ENCODE results near the gene DBN1. TPM values are rescaled to one million over a fixed set of nuclear protein-coding genes. Genes with fewer than 3 reads are reported as not detected.

Gene DBN1
- total and polyA plus RNA-seq, 9 of the 15 experiments (the other 6 are each of a cell fraction or from before 2014, with no cell fraction given) = 0.25 to 87.2 (median 27.9) TPM

DNA sequence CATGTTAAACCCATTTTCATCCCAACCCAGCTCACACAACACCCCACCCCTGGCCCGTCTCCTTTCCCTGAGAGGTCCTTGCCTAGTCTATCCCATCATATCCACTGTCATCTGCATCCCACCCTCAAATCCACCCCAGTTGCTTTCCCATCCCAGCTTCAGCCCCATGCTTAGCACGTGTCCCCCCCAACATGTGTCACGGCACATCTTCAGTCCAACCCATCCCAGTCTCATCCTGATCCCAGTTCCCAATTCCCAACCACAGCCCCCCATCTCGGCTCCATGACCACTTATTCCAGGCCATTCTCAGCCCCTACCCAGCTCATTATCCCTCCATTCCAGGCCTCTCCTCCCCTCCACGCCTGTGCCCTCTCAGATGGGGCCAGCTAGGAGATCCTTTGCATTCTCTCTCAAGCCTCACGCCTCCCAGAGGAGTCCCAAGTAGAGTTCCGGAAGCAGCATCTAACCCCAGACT, 605 bp upstream of the DBN1 start (continued):
- TF ChIP-seq, protein P1, sequence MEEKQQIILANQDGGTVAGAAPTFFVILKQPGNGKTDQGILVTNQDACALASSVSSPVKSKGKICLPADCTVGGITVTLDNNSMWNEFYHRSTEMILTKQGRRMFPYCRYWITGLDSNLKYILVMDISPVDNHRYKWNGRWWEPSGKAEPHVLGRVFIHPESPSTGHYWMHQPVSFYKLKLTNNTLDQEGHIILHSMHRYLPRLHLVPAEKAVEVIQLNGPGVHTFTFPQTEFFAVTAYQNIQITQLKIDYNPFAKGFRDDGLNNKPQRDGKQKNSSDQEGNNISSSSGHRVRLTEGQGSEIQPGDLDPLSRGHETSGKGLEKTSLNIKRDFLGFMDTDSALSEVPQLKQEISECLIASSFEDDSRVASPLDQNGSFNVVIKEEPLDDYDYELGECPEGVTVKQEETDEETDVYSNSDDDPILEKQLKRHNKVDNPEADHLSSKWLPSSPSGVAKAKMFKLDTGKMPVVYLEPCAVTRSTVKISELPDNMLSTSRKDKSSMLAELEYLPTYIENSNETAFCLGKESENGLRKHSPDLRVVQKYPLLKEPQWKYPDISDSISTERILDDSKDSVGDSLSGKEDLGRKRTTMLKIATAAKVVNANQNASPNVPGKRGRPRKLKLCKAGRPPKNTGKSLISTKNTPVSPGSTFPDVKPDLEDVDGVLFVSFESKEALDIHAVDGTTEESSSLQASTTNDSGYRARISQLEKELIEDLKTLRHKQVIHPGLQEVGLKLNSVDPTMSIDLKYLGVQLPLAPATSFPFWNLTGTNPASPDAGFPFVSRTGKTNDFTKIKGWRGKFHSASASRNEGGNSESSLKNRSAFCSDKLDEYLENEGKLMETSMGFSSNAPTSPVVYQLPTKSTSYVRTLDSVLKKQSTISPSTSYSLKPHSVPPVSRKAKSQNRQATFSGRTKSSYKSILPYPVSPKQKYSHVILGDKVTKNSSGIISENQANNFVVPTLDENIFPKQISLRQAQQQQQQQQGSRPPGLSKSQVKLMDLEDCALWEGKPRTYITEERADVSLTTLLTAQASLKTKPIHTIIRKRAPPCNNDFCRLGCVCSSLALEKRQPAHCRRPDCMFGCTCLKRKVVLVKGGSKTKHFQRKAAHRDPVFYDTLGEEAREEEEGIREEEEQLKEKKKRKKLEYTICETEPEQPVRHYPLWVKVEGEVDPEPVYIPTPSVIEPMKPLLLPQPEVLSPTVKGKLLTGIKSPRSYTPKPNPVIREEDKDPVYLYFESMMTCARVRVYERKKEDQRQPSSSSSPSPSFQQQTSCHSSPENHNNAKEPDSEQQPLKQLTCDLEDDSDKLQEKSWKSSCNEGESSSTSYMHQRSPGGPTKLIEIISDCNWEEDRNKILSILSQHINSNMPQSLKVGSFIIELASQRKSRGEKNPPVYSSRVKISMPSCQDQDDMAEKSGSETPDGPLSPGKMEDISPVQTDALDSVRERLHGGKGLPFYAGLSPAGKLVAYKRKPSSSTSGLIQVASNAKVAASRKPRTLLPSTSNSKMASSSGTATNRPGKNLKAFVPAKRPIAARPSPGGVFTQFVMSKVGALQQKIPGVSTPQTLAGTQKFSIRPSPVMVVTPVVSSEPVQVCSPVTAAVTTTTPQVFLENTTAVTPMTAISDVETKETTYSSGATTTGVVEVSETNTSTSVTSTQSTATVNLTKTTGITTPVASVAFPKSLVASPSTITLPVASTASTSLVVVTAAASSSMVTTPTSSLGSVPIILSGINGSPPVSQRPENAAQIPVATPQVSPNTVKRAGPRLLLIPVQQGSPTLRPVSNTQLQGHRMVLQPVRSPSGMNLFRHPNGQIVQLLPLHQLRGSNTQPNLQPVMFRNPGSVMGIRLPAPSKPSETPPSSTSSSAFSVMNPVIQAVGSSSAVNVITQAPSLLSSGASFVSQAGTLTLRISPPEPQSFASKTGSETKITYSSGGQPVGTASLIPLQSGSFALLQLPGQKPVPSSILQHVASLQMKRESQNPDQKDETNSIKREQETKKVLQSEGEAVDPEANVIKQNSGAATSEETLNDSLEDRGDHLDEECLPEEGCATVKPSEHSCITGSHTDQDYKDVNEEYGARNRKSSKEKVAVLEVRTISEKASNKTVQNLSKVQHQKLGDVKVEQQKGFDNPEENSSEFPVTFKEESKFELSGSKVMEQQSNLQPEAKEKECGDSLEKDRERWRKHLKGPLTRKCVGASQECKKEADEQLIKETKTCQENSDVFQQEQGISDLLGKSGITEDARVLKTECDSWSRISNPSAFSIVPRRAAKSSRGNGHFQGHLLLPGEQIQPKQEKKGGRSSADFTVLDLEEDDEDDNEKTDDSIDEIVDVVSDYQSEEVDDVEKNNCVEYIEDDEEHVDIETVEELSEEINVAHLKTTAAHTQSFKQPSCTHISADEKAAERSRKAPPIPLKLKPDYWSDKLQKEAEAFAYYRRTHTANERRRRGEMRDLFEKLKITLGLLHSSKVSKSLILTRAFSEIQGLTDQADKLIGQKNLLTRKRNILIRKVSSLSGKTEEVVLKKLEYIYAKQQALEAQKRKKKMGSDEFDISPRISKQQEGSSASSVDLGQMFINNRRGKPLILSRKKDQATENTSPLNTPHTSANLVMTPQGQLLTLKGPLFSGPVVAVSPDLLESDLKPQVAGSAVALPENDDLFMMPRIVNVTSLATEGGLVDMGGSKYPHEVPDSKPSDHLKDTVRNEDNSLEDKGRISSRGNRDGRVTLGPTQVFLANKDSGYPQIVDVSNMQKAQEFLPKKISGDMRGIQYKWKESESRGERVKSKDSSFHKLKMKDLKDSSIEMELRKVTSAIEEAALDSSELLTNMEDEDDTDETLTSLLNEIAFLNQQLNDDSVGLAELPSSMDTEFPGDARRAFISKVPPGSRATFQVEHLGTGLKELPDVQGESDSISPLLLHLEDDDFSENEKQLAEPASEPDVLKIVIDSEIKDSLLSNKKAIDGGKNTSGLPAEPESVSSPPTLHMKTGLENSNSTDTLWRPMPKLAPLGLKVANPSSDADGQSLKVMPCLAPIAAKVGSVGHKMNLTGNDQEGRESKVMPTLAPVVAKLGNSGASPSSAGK (IDR thresholded peaks at IDR 0.05) = peak; percentile 81
- TF ChIP-seq, protein P2, sequence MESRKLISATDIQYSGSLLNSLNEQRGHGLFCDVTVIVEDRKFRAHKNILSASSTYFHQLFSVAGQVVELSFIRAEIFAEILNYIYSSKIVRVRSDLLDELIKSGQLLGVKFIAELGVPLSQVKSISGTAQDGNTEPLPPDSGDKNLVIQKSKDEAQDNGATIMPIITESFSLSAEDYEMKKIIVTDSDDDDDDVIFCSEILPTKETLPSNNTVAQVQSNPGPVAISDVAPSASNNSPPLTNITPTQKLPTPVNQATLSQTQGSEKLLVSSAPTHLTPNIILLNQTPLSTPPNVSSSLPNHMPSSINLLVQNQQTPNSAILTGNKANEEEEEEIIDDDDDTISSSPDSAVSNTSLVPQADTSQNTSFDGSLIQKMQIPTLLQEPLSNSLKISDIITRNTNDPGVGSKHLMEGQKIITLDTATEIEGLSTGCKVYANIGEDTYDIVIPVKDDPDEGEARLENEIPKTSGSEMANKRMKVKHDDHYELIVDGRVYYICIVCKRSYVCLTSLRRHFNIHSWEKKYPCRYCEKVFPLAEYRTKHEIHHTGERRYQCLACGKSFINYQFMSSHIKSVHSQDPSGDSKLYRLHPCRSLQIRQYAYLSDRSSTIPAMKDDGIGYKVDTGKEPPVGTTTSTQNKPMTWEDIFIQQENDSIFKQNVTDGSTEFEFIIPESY (CRISPR knock-in tag; IDR thresholded peaks at IDR 0.05) = no peak
- TF ChIP-seq, protein P3, sequence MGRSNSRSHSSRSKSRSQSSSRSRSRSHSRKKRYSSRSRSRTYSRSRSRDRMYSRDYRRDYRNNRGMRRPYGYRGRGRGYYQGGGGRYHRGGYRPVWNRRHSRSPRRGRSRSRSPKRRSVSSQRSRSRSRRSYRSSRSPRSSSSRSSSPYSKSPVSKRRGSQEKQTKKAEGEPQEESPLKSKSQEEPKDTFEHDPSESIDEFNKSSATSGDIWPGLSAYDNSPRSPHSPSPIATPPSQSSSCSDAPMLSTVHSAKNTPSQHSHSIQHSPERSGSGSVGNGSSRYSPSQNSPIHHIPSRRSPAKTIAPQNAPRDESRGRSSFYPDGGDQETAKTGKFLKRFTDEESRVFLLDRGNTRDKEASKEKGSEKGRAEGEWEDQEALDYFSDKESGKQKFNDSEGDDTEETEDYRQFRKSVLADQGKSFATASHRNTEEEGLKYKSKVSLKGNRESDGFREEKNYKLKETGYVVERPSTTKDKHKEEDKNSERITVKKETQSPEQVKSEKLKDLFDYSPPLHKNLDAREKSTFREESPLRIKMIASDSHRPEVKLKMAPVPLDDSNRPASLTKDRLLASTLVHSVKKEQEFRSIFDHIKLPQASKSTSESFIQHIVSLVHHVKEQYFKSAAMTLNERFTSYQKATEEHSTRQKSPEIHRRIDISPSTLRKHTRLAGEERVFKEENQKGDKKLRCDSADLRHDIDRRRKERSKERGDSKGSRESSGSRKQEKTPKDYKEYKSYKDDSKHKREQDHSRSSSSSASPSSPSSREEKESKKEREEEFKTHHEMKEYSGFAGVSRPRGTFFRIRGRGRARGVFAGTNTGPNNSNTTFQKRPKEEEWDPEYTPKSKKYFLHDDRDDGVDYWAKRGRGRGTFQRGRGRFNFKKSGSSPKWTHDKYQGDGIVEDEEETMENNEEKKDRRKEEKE (IDR thresholded peaks at IDR 0.05; ENCODE audit: borderline replicate concordance in 1 of 2, control insufficient read depth in 1 of 2, low read depth in 2 of 2, low read length in 1 of 2) = 0 out of 4 replicates have a peak, but pooled peaks of 1 of the 2 experiments have one; percentile 21
- no peak for TF ChIP-seq CBFA2T3 (IDR thresholded peaks at IDR 0.05)

All from K562 (cell line).